Measurements from ENCODE around the gene SLC30A2.
A peak's percentile ranks its signal among the peaks of the same experiment; 100 is the strongest.

SLC30A2 gene

GRCh38 chr1:26038477-26038876, 7.4 kb downstream of the SLC30A2 start:
- no peak for DNase-seq

DNA sequence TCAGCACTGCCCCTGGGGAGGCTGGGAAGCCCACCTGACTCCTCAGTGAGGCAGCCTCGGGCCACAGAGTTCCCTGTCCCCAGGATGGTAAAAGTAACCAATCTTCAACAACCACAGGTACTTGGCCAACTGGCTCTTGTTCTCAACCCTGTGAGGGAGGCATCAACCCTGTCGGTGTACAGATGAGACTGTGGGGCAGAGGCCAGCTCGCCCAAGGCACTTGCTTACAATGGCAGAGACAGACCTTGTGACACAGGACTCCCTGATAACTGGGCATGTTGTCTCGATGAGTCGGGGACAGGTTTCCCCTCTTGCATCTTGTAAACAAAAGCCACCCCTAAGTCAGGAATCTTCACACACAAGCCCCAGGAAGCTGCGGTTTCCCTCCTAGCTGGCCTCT, 8.0 kb downstream of the SLC30A2 start:
- DNase-seq = no peak

DNA sequence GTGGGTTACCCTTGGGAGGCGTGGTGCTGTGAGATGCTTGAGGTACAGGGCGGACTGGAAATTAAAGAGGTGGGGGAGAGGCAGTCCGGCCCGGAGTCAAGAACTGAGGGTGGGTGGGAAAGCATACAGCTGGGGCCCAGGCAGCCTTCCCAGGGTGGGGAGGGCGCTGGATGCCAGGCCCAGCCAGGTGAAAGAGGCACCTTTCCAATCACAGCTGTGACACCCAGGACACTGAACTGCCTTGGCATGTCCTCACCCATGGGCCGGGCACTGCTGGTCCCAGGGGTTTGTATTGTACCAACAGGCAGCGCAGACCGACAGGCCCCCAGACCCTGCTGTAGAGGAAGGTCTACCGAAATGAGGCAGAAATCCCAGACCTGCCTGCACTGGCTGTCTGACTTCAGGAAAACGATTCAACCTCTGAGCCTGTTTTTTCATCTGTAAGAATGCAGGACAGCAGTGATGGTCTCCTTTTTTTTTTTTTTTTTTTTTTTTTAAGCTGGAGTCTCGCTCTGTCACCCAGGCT, 9.1 kb downstream of the SLC30A2 start:
- no peak for DNase-seq

- DNase-seq = peak; percentile 74
Measured at GRCh38 chr1:26035959-26036755, 9.8 kb downstream of the SLC30A2 start.

- DNase-seq = peak; percentile 91
Measured at GRCh38 chr1:26035203-26035958, 10.5 kb downstream of the SLC30A2 start.

DNA sequence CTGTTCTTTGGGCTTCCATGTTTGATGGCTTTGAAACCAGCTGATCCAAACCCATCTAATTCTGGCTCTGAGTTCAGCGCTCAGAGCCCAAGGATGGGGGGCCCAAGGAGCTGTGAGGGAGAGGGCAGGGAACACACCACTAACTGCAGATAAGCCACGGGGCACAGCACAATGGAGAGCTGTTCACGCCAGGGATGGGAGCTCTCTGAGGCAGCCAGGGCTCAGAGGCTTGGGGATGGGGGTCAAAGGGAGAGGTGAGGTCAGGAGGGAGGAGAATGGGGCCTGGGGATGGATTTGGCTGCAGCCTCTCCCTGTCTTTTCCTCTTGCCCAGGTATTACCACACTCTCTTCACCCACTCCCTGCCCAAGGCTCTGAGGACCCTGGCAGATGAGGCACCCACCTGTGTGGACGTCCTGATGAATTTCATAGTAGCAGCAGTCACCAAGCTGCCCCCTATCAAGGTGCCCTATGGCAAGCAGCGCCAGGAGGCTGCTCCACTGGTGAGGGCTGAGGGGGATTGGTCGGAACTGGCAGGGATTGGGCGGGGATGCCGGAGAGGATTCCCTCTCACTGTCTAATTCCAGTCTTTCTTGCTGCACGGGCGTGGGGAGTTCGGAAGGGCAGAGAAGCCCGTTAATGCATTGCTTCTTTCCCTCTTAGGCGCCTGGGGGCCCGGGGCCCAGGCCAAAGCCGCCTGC, 11.3 kb downstream of the SLC30A2 start:
- no peak for DNase-seq

GRCh38 chr1:26032656-26033357, 13.1 kb downstream of the SLC30A2 start:
- DNase-seq = no peak

GRCh38 chr1:26031611-26032220, 14.2 kb downstream of the SLC30A2 start:
- DNase-seq = no peak

GRCh38 chr1:26031196-26031595, 14.7 kb downstream of the SLC30A2 start:
- DNase-seq = no peak

DNA sequence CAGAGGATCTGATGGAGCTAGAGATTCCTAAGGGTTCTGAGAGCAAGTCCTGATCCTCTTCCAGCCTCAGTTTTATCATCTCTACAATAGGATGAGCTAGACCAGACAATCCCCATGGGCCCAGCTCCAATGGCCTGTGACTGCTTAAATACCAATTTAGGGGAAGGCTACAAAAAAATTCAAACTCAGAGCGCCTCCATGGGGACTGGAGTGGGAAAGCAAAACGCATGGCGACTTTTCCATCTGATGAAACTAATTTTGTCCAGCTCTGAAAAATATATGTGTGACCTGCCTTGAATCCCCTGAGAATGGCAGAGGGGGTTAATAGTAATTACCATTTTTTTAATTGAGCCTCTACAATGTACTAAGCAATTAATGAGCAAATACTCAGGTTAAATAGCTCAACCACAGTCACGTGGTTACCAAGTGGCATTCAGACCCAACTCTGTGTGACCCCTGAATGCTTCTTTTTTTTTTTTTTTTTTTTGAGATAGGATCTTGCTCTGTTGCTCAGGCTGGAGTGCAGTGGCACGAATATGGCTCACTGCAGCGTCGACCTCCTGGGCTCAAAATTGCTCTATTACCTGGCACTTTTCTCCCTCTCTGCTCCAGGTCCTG, 15.9 kb downstream of the SLC30A2 start:
- no peak for DNase-seq

DNA sequence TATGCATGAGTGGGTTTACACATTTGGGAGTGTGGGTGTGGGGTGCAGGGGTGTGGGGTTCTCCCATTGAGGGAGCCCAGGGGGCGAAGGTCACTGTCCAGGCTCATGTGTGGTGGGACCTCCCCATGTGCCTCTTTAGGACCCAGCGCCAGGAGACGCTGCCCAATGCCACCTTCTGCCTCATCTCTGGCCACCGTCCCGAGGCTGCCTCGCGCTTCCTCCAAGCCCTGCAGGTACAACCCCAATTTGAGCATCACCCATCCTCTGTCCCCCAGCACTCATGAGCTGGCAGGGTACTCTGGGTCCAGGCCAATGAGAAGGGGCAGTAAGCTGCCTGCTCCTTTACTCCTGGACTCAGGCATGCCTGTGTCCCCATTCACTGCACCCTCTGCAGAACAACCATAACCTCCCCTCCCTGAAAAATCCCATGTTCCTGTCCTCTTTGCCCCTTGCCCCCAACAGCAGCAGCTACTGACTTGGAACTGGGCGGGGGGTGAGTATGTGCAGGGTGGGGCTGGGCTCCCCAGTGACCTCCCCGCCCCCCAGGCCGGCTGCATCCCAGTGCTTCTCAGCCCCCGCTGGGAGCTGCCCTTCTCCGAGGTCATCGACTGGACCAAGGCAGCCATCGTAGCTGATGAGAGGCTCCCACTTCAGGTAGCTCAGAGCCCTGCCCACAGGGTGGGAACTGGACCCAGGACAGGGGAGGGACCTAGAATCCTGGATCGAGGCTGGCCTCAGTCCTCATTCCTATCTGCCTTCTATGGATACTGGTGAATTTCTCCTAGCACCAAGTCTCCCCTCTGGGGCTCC, 16.7 kb downstream of the SLC30A2 start:
- no peak for DNase-seq

GRCh38 chr1:26028490-26028980, 17.4 kb downstream of the SLC30A2 start:
- no peak for DNase-seq

DNA sequence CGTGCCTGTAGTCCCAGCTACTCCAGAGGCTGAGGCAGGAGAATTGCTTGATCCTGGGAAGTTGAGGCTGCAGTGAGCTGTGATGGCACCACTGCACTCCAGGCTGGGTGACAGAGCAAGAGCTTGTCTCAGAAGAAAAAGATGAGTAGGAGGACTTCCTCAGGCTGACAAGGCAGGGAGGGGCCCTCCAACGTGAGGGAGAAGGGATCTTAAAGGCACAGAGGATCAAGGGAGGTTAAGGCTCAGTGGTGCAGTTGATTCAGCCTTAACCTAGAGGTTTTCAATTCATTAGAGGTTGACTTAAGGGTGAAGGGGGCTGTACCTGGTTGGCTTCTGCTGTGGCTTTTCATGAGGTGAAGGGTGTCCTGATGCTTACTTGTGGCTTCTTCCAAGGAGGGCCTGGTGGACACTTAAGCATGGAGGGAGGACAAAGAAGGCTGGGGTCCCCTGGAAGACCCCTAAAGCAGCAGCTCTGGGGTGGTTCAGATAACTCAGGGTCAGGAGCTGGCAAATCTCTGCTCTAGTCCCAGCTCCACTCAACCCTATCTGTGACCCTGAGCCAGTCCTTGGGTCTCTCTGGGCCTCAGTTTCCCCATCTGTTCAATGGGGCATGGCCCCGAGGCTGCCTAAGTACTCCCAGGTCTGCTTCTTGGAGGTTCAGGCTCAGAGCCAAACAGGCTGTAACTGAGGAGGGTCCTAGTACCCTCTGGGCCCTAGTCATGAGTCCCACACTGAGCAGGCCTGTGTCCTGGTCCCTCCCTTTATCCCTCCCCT, 18.0 kb downstream of the SLC30A2 start:
- no peak for DNase-seq

GRCh38 chr1:26025517-26025916, 20.4 kb downstream of the SLC30A2 start:
- no peak for DNase-seq

DNA sequence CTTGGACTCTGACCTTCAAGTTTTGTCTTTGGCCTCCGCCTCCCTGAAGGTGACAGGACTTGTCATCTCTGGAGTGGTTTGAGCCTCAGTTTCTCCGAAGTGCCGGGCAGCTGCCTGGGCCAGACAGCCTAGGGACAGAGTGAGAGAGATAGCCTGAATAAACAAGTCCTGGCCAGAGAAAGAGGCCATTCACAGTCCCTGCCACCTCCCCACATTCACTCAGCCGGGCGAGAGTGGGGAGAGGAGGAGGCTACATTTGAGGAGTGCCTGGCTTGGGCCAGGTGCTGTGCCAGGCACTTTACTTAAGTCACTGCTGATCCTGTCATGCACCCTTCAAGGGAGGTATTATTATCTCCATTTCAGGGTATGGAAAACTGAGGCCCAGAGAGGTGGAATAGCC, 20.9 kb downstream of the SLC30A2 start:
- no peak for DNase-seq

- no peak for DNase-seq
Measured at GRCh38 chr1:26023826-26024225, 22.1 kb downstream of the SLC30A2 start.

DNA sequence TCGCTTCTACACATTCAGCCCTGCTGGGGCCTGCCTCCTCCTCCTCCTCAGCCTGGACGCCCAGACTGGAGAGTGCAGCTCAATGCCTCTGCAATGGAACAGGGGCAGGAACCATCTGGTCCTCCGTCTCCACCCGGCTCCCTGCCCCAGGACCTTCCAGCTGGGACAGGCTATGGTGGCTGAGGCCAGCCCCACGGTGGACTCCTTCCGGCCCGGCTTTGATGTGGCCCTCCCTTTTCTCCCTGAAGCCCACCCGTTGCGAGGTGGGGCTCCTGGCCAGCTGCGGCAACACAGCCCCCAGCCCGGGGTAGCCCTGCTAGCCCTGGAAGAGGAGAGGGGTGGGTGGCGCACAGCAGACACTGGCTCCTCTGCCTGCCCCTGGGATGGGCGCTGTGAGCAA, 22.9 kb downstream of the SLC30A2 start:
- DNase-seq = no peak

DNA sequence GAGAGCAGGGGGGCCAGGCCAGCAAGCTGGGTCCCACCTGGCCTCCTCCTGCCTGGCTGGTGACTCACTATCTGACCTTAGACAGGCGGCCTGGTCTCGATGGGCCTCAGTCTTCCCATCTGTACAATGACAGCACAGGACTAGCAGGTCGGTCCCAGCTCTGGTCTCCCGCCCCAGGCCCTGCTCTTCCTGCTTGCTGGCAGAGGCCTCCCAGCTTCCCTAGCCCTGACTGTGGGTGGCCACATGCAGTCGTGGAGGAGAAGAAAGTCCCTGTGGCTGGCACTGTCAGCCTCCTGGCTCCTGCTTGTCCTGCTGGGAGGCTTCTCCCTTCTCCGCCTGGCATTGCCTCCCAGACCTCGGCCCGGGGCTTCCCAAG, 23.5 kb downstream of the SLC30A2 start:
- no peak for DNase-seq

DNA sequence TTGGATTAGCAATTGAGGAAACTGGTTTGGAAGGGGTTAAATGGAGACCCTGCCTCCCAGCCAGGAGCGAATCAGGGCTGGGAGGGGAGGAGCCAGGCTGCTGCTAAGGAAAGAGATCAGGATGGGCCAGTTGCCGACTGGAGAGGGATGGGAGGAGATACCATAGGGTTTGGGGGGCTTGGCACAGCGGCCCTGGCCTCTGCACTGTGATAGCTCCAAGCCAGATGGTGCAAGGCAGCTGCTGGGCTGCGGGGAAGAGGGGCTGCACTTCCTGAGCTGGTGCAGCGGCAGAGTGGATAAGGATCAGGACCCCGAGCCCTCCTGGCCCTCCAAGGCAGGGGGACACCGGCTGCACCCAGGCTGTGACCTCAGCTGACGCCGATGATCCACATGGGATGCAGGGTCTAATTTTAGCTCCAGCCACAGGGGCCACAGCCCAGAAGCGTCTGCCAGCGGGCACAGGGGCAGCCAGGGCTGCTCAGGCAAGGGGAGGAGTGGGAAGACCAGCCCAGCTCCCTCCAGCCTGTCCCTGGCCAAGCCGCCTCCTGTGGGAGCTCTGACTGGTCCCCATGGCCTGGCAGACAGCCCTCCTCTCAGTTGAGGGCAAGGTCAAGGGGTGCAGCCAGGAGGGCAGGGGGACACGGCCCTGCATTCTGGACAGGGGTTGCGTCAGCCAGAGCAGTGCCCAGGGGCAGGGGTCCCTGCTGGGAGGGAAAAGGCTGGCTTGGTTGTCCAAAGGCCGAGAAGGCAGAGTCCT, 24.1 kb downstream of the SLC30A2 start, which contains the start of gene EXTL1:
Gene EXTL1 (plus strand): TSS at position 129 of the 757 bp plus-strand sequence. CDS start 872 bp downstream, outside the sequence.
- no peak for DNase-seq
